ENCODE results near the gene SORCS2. TPM values are rescaled to one million over a fixed set of nuclear protein-coding genes. Genes with fewer than 3 reads are reported as not detected.

SORCS2 gene
- total RNA-seq, 6 experiments from 2014 or later: 0.18 to 6.2 (median 3.1) TPM

DNA sequence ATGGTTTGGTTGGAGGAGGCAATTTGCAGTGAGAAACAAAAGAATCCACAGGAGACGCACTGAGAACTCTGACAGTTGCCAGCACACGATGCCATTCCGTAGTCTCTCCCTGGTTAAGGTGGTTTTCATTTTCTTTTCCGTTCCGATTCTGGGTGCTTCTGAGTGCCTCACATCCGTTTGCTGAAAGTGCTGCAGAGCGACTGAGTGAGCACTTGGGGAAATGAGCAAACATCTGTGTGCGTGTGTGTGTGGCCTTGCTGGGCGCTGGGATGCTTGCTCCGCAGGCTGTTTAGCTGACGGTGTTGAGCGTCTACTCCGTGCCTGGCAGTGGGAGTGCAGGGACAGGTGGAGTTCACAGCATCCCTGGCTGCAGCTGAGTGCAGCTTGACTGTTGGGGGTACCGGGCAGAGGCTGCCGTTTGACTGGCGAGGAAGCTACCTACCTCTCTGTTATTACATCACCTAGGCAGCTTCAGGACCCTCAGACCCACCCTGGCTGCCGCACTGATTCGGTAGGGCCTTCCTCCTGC is 49.3 kb downstream of the SORCS2 start:
- Histone ChIP-seq H3K9me3 (no peaks in the 10 kb centered on the region), H3K27ac (no peak overlapping the region), H3K4me3 (no peak overlapping the region), H3K4me1 (no peaks in the 10 kb centered on the region), H3K27me3 (no peaks in the 10 kb centered on the region), H3K36me3 (no peaks in the 10 kb centered on the region)
- TF ChIP-seq, protein P1, sequence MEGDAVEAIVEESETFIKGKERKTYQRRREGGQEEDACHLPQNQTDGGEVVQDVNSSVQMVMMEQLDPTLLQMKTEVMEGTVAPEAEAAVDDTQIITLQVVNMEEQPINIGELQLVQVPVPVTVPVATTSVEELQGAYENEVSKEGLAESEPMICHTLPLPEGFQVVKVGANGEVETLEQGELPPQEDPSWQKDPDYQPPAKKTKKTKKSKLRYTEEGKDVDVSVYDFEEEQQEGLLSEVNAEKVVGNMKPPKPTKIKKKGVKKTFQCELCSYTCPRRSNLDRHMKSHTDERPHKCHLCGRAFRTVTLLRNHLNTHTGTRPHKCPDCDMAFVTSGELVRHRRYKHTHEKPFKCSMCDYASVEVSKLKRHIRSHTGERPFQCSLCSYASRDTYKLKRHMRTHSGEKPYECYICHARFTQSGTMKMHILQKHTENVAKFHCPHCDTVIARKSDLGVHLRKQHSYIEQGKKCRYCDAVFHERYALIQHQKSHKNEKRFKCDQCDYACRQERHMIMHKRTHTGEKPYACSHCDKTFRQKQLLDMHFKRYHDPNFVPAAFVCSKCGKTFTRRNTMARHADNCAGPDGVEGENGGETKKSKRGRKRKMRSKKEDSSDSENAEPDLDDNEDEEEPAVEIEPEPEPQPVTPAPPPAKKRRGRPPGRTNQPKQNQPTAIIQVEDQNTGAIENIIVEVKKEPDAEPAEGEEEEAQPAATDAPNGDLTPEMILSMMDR (IDR thresholded peaks at IDR 0.05): no peak
- no peak for TF ChIP-seq POLR2A (IDR thresholded peaks at IDR 0.05)
- ATAC-seq (no peak), DNase-seq (no peak)
- intact Hi-C loops (cut with DNase I): no loop called here
- WGBS (ENCODE audit: insufficient coverage, low coverage, low lambda C conversion rate, missing lambda C conversion rate): 82% methylated on average over 9 of the region's 18 CpGs

DNA sequence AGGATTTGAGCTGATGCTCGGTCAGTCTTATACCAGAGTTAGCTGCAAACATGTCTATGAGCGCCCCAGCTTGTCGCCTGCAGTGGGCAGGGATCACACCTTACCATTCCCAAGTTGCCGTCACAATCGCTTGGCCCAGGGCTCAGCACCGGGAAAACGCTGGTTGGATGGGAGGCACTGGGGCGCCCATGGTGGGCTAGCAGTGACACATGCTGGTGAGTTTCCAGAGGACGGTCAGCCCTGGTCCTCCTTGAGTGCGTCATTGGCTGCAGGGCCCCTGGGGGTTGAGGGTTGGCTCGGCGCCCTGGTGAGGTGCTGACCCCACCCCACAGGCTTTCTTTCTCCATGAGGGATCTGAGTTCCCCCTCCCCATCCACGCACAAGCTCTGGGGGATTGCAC is 50.4 kb downstream of the SORCS2 start:
- Histone ChIP-seq H3K36me3 (no peaks in the 10 kb centered on the region), H3K9me3 (no peaks in the 10 kb centered on the region), H3K27me3 (no peaks in the 10 kb centered on the region), H3K4me3 (no peak overlapping the region), H3K4me1 (no peaks in the 10 kb centered on the region), H3K27ac (no peak overlapping the region)
- TF ChIP-seq POLR2A (IDR thresholded peaks at IDR 0.05): no peak
- TF ChIP-seq, protein P1 (IDR thresholded peaks at IDR 0.05): no peak
- intact Hi-C loops (cut with DNase I): no loop called here
- no peak for ATAC-seq
- 78% methylated on average over 11 of the region's 13 CpGs for WGBS (ENCODE audit: insufficient coverage, low coverage, low lambda C conversion rate, missing lambda C conversion rate)
- DNase-seq: no peak

DNA sequence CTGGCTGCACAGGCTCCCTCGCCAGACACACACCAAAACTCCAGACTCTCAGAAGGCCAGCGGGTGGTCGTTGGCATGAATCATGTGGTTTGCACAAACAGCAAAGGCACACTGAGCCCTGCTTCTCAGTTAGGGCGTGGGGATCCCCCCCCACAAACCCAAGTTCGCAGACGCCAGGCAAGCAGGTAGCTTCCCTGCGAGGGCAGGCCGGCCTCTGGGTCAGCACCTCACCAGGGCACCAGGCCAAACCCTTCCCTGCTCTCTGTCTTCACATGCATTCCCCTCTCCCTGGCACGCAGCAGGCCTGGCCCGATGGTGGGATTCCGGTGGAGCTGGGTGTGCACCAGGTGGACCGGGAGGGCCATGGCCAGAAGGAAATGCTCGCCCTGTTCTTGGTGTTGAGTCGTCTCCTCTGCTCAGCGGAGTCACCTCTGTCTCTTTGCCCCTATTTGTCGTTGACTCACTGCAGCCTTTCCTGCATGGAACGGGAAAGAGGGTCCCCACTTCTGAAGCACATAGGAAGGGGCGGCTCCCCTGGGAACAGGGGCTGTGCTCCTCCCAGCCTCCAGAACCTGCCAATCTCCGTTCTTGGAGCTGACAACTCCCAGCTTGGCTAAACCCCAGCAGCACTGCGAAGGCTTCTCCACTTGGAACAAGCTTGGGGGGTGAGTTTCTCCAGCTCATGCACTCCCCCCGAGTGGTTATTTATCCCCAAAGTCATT is 51.4 kb downstream of the SORCS2 start:
- 82% methylated on average over 3 of the region's 21 CpGs for WGBS (ENCODE audit: insufficient coverage, low coverage, low lambda C conversion rate, missing lambda C conversion rate)
- ATAC-seq (no peak), DNase-seq (no peak)
- Histone ChIP-seq H3K27me3 (no peaks in the 10 kb centered on the region), H3K36me3 (no peaks in the 10 kb centered on the region), H3K27ac (no peak overlapping the region), H3K4me1 (no peaks in the 10 kb centered on the region), H3K4me3 (no peak overlapping the region), H3K9me3 (no peaks in the 10 kb centered on the region)
- intact Hi-C loops (cut with DNase I): no loop called here
- TF ChIP-seq, protein P1 (IDR thresholded peaks at IDR 0.05): no peak
- TF ChIP-seq POLR2A (IDR thresholded peaks at IDR 0.05): no peak

DNA sequence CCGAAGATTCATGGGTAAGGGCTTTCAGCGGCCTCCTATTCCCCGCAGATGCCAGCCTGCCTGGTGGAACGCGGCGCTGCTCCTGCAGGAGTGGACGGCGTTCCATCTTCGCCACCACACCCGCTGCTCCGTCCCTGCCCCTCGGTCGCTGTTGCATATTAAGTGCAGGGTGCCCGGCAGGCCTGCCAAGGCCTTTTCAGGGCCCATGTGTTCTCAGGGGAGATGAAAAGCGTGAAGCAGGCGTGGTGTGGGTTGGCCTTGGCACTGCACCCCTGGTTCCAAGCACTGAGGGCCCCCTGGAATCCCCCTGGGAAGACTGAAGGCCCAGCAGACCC is 52.0 kb downstream of the SORCS2 start:
- no peak for ATAC-seq
- no peak for DNase-seq
- Histone ChIP-seq H3K27me3 (no peaks in the 10 kb centered on the region), H3K4me1 (no peaks in the 10 kb centered on the region), H3K9me3 (no peaks in the 10 kb centered on the region), H3K4me3 (no peak overlapping the region), H3K36me3 (no peaks in the 10 kb centered on the region), H3K27ac (no peak overlapping the region)
- WGBS (ENCODE audit: insufficient coverage, low coverage, low lambda C conversion rate, missing lambda C conversion rate): 67% methylated on average over 5 of the region's 16 CpGs
- intact Hi-C loops (cut with DNase I): no loop called here
- TF ChIP-seq, protein P1 (IDR thresholded peaks at IDR 0.05): no peak
- no peak for TF ChIP-seq POLR2A (IDR thresholded peaks at IDR 0.05)

All from right lobe of liver (tissue), 6 donors.